ENCODE data around the gene FRMPD1.

Gene FRMPD1

GRCh38 chr9:37625758-37626147 lies 25.0 kb upstream of the FRMPD1 start:
- Histone ChIP-seq H3K4me3 (ENCODE audit: low read length, poor library complexity, severe bottlenecking) (no peak overlapping the region), H3K36me3 (ENCODE audit: insufficient read depth, low read length) (no peaks in the 10 kb centered on the region), H3F3A (ENCODE audit: low read depth) (no peaks in the 10 kb centered on the region), H3K9ac (ENCODE audit: low read depth, low read length, poor library complexity, severe bottlenecking) (no peak overlapping the region), H3K27me3 (ENCODE audit: insufficient read depth, low read length, poor library complexity, severe bottlenecking) (no peaks in the 10 kb centered on the region), H2AFZ (ENCODE audit: low read length) (no peak overlapping the region), H3K9me2 (replicated peaks; ENCODE audit: low read depth, low read length) (no peaks in the 10 kb centered on the region), H3K9me3 (ENCODE audit: insufficient read depth, low read depth, low read length) (no peaks in the 10 kb centered on the region), H3K4me2 (ENCODE audit: low read depth, low read length, poor library complexity, severe bottlenecking) (no peak overlapping the region), H3K4me1 (ENCODE audit: insufficient read depth, low read length, poor library complexity, severe bottlenecking) (no peaks in the 10 kb centered on the region), H3K79me2 (ENCODE audit: insufficient read depth, low read length) (no peaks in the 10 kb centered on the region), H4K20me1 (ENCODE audit: insufficient read depth, low read length, poor library complexity, severe bottlenecking) (no peaks in the 10 kb centered on the region)
- TF ChIP-seq EZH2phosphoT487 (IDR thresholded peaks at IDR 0.05; ENCODE audit: borderline replicate concordance) (no peak), CTCF (conservative IDR thresholded peaks at IDR 0.05; ENCODE audit: low read length) (no peak)

GRCh38 chr9:37626708-37627292 lies 24.0 kb upstream of the FRMPD1 start:
- no peaks in the 10 kb centered on the region for H3K79me2 ChIP-seq (ENCODE audit: insufficient read depth, low read length)
- no peaks in the 10 kb centered on the region for H3K36me3 ChIP-seq (ENCODE audit: insufficient read depth, low read length)
- H3K4me3 ChIP-seq (ENCODE audit: low read length, poor library complexity, severe bottlenecking): no peak overlapping the region
- no peaks in the 10 kb centered on the region for H3F3A ChIP-seq (ENCODE audit: low read depth)
- H2AFZ ChIP-seq (ENCODE audit: low read length): no peak overlapping the region
- H3K4me2 ChIP-seq (ENCODE audit: low read depth, low read length, poor library complexity, severe bottlenecking): no peak overlapping the region
- no peaks in the 10 kb centered on the region for H3K27me3 ChIP-seq (ENCODE audit: insufficient read depth, low read length, poor library complexity, severe bottlenecking)
- no peaks in the 10 kb centered on the region for H3K9me3 ChIP-seq (ENCODE audit: insufficient read depth, low read depth, low read length)
- TF ChIP-seq EZH2phosphoT487 (IDR thresholded peaks at IDR 0.05; ENCODE audit: borderline replicate concordance) (no peak), CTCF (conservative IDR thresholded peaks at IDR 0.05; ENCODE audit: low read length) (no peak)
- H3K9ac ChIP-seq (ENCODE audit: low read depth, low read length, poor library complexity, severe bottlenecking): no peak overlapping the region
- H3K4me1 ChIP-seq (ENCODE audit: insufficient read depth, low read length, poor library complexity, severe bottlenecking): no peaks in the 10 kb centered on the region
- H3K9me2 ChIP-seq (replicated peaks; ENCODE audit: low read depth, low read length): no peaks in the 10 kb centered on the region
- H4K20me1 ChIP-seq (ENCODE audit: insufficient read depth, low read length, poor library complexity, severe bottlenecking): no peaks in the 10 kb centered on the region

GRCh38 chr9:37632479-37632878 lies 18.3 kb upstream of the FRMPD1 start:
- no peaks in the 10 kb centered on the region for H3K9me2 ChIP-seq (replicated peaks; ENCODE audit: low read depth, low read length)
- no peaks in the 10 kb centered on the region for H3K4me1 ChIP-seq (ENCODE audit: insufficient read depth, low read length, poor library complexity, severe bottlenecking)
- peak overlapping the region; percentile 7; the same call in 1 of the 2 replicates for H2AFZ ChIP-seq (ENCODE audit: low read length)
- no peak for TF ChIP-seq EZH2phosphoT487 (IDR thresholded peaks at IDR 0.05; ENCODE audit: borderline replicate concordance)
- no peak for TF ChIP-seq CTCF (conservative IDR thresholded peaks at IDR 0.05; ENCODE audit: low read length)
- no peaks in the 10 kb centered on the region for H4K20me1 ChIP-seq (ENCODE audit: insufficient read depth, low read length, poor library complexity, severe bottlenecking)
- no peaks in the 10 kb centered on the region for H3K9me3 ChIP-seq (ENCODE audit: insufficient read depth, low read depth, low read length)
- no peak overlapping the region for H3K4me2 ChIP-seq (ENCODE audit: low read depth, low read length, poor library complexity, severe bottlenecking)
- H3F3A ChIP-seq (ENCODE audit: low read depth): no peaks in the 10 kb centered on the region
- H3K4me3 ChIP-seq (ENCODE audit: low read length, poor library complexity, severe bottlenecking): no peak overlapping the region
- no peak overlapping the region for H3K9ac ChIP-seq (ENCODE audit: low read depth, low read length, poor library complexity, severe bottlenecking)
- H3K36me3 ChIP-seq (ENCODE audit: insufficient read depth, low read length): no peaks in the 10 kb centered on the region
- no peaks in the 10 kb centered on the region for H3K27me3 ChIP-seq (ENCODE audit: insufficient read depth, low read length, poor library complexity, severe bottlenecking)
- H3K79me2 ChIP-seq (ENCODE audit: insufficient read depth, low read length): no peaks in the 10 kb centered on the region
